Endothelial cell of umbilical vein (primary cell): ENCODE data around the gene TRIM62. TPM values are rescaled to one million over a fixed set of nuclear protein-coding genes. Genes with fewer than 3 reads are reported as not detected.
"Not testable (repeated sequence)": the region's sequence is repeated elsewhere in the genome, so short reads cannot be mapped to it uniquely, and the experiment has no call there.

Experiments
- BruUV-seq: library from RNA; stranded (reverse); fragments of 400-500 nt; replicated peaks from 2 replicates; lab custom pipeline; 2021; lab: Mats Ljungman, UMichigan
- CTCF ChIA-PET: fragments of 300-600, 350-600 bp; sonication (Branson Sonifier 250); formaldehyde crosslinking; loops from one replicate; lab custom pipeline; 2021; ENCODE audit warnings: antibody characterized with exemption, inconsistent platforms; lab: Charles Lee
- POLR2A ChIA-PET: fragments of 300-600, 350-600 bp; sonication (Branson Sonifier 250); formaldehyde crosslinking; loops from one replicate; lab custom pipeline; 2021; ENCODE audit warnings: antibody characterized with exemption, inconsistent platforms; lab: Charles Lee
- DNase-seq: peaks from one replicate; pipeline ENCODE4 v3.0.0-alpha.2; 2011; ENCODE audit warnings: low read depth, low spot score
- FAIRE-seq: peaks from 2 replicates; lab custom pipeline; 2011; peaks lifted over from hg19 to GRCh38; lab: Jason Lieb, UNC
- H2AFZ ChIP-seq: 2 replicates; pipeline ENCODE4 v1.6.0; 2012; ENCODE audit warnings: low read depth, low read length, control low read depth, inconsistent platforms
- H3K27ac ChIP-seq: 2 replicates; pipeline ENCODE4 v1.5.1; 2011; ENCODE audit warnings: low read depth, mild to moderate bottlenecking, control low read depth, low read length, moderate library complexity; ENCODE audit not compliant: insufficient read depth
- H3K27me3 ChIP-seq, 2 experiments: 2 replicates each; pipeline versions ENCODE4 v1.6.0 to v1.6.1; 2011; ENCODE audit warnings: low read length in 2 of 2, mixed read lengths in 1 of 2; ENCODE audit not compliant: control insufficient read depth in 2 of 2, insufficient read depth in 2 of 2
- H3K36me3 ChIP-seq, 2 experiments: 2 replicates in 1 of 2; 3 replicates in 1 of 2; pipeline ENCODE4 v1.5.1; 2011; ENCODE audit warnings: low read length in 2 of 2, mild to moderate bottlenecking in 1 of 2, moderate library complexity in 1 of 2; ENCODE audit not compliant: control insufficient read depth in 2 of 2, insufficient read depth in 2 of 2; ENCODE audit errors: extremely low read depth in 1 of 2
- H3K4me1 ChIP-seq: 3 replicates; pipeline ENCODE4 v1.5.1; 2011; ENCODE audit warnings: mild to moderate bottlenecking, low read length; ENCODE audit not compliant: control insufficient read depth, insufficient read depth; ENCODE audit errors: extremely low read depth
- H3K4me2 ChIP-seq: 2 replicates; pipeline ENCODE4 v1.6.1; 2011; ENCODE audit warnings: low read length, control low read depth, mixed read lengths; ENCODE audit not compliant: insufficient read depth
- H3K4me3 ChIP-seq, 3 experiments: fragments of 200-600 bp in 1 of 3; sonication (generic), shearing (Covaris generic) in 1 of 3; replicated peaks in 1 of 3; 2 replicates each; pipeline ENCODE4 v1.5.1; 2011 to 2016; ENCODE audit warnings: control low read depth in 3 of 3, low read length in 3 of 3, mild to moderate bottlenecking in 2 of 3, inconsistent platforms in 1 of 3, low read depth in 1 of 3, moderate library complexity in 1 of 3; ENCODE audit not compliant: insufficient read depth in 1 of 3
- H3K79me2 ChIP-seq: 2 replicates; pipeline ENCODE4 v1.6.0; 2012; ENCODE audit warnings: low read length, inconsistent platforms; ENCODE audit not compliant: control insufficient read depth, insufficient read depth
- H3K9ac ChIP-seq: replicated peaks from 2 replicates; pipeline ENCODE3; 2011; ENCODE audit warnings: low read length, control low read depth; ENCODE audit not compliant: insufficient read depth; ENCODE audit errors: extremely low read depth
- H3K9me1 ChIP-seq: replicated peaks from 3 replicates; pipeline ENCODE4 v1.6.0; 2011; ENCODE audit warnings: mild to moderate bottlenecking, low read length; ENCODE audit not compliant: control insufficient read depth, insufficient read depth; ENCODE audit errors: extremely low read depth
- H3K9me3 ChIP-seq: replicated peaks from 2 replicates; pipeline ENCODE4 v1.5.1; 2012; ENCODE audit warnings: low read length, inconsistent platforms; ENCODE audit not compliant: control insufficient read depth, insufficient read depth
- H4K20me1 ChIP-seq: replicated peaks from 2 replicates; pipeline ENCODE3; 2011; ENCODE audit warnings: mild to moderate bottlenecking, low read length; ENCODE audit not compliant: control insufficient read depth, insufficient read depth; ENCODE audit errors: extremely low read depth
- EZH2 ChIP-seq: IDR thresholded peaks from 2 replicates; pipeline ENCODE4 v1.6.1; 2012; ENCODE audit warnings: borderline replicate concordance, low read depth, mild to moderate bottlenecking, moderate library complexity, low read length, inconsistent platforms; ENCODE audit not compliant: severe bottlenecking
- FOS ChIP-seq: IDR thresholded peaks from 2 replicates; pipeline ENCODE4 v1.6.1; 2011; ENCODE audit warnings: mild to moderate bottlenecking, low read length, moderate library complexity, borderline replicate concordance; ENCODE audit not compliant: insufficient read depth
- GATA2 ChIP-seq: IDR thresholded peaks from 2 replicates; pipeline ENCODE4 v1.7.0; 2011; ENCODE audit warnings: low read depth, mild to moderate bottlenecking, moderate library complexity, mixed read lengths, low read length; ENCODE audit not compliant: insufficient read length, insufficient read depth
- JUN ChIP-seq: IDR thresholded peaks from 2 replicates; pipeline ENCODE4 v1.6.1; 2011; ENCODE audit warnings: borderline replicate concordance, low read depth; ENCODE audit not compliant: insufficient read length, insufficient read depth
- MYC ChIP-seq: IDR thresholded peaks from one replicate; pipeline ENCODE4 v1.6.1; 2011; ENCODE audit warnings: mild to moderate bottlenecking, low read depth, low read length
- POLR2A ChIP-seq: IDR thresholded peaks from 2 replicates; pipeline ENCODE4 v1.6.1; 2012; ENCODE audit warnings: low read depth, mild to moderate bottlenecking, control low read depth, low read length
- POLR2AphosphoS5 ChIP-seq: IDR thresholded peaks from 2 replicates; pipeline ENCODE4 v1.6.1; 2012; ENCODE audit warnings: low read depth, mild to moderate bottlenecking, control low read depth, low read length, moderate library complexity; ENCODE audit not compliant: insufficient read depth
- dilution Hi-C: fragments of 300-500 bp; cut with MboI; formaldehyde crosslinking; loops from one replicate; pipeline ENCODE4 v1.15.0; 2019; ENCODE audit warnings: low sequenced_read_pairs; ENCODE audit not compliant: extremely low pct_ligation_motif_present
- intact Hi-C: fragments of 100-400 bp; cut with micrococcal nuclease; formaldehyde crosslinking; loops from one replicate; pipeline ENCODE4 v1.10.0; 2022
- polyA plus RNA-seq, 4 experiments: library from polyadenylated mRNA; depleted of rRNA in 3 of 4; stranded (reverse) in 3 of 4; unstranded in 1 of 4; fragments of >200 nt; gene quantifications; 2 replicates each; pipeline versions ENCODE4 v1.2.1 to v1.2.3, GENCODE V29; 2011 to 2012; ENCODE audit warnings: missing spikeins in 1 of 4
- total RNA-seq: library from RNA; stranded (reverse); gene quantifications from 2 replicates; pipeline ENCODE4 v1.2.3, GENCODE V29; 2021
- TF ChIP-seq, protein P1 (sequence below), 2 donors: IDR thresholded peaks; 1 replicate in 1 of 2; 2 replicates in 1 of 2; pipeline ENCODE4 v1.5.1; 2011; ENCODE audit warnings: low read length in 2 of 2, mild to moderate bottlenecking in 2 of 2, moderate library complexity in 2 of 2, control low read depth in 1 of 2, inconsistent platforms in 1 of 2, low read depth in 1 of 2; ENCODE audit not compliant: insufficient read depth in 1 of 2; ENCODE audit errors: extremely low read depth in 1 of 2
- TF ChIP-seq, protein P2 (sequence below): IDR thresholded peaks from 2 replicates; pipeline ENCODE4 v1.6.1; 2011; ENCODE audit not compliant: insufficient read depth, insufficient read length

TRIM62 gene
- total and polyA plus RNA-seq, 2 donors (not counting 3 experiments of a cell fraction or from before 2014, with no cell fraction given): 8.3 to 9.3 TPM

DNA sequence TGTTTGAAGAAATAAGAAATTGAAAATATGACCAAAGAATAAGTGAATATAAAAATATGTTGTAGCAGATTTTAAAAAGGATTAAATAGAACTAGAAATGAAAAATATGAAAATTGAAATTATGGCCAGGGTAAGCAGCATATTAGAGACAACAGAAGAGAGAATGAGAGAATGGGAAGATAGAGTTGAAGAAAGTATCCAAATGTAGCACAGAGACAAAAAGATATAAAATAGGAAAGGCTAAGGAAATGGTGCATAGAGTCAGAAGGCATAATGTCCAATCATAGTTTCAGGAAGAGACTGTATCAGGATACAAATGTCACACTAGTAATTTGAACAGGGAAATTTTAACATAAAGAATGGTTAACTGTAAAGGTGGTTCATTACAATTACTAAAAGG is 71.4 kb downstream of the TRIM62 start:
- no peaks in the 10 kb centered on the region for H4K20me1 ChIP-seq
- H3K36me3 ChIP-seq: no peaks in the 10 kb centered on the region
- DNase-seq: no peak
- no peak overlapping the region for H3K27ac ChIP-seq
- H3K4me3 ChIP-seq: no peak overlapping the region
- TF ChIP-seq POLR2A (no peak), EZH2 (no peak), GATA2 (no peak), POLR2AphosphoS5 (no peak), FOS (no peak), JUN (no peak), MYC (no peak)
- TF ChIP-seq, protein P1, sequence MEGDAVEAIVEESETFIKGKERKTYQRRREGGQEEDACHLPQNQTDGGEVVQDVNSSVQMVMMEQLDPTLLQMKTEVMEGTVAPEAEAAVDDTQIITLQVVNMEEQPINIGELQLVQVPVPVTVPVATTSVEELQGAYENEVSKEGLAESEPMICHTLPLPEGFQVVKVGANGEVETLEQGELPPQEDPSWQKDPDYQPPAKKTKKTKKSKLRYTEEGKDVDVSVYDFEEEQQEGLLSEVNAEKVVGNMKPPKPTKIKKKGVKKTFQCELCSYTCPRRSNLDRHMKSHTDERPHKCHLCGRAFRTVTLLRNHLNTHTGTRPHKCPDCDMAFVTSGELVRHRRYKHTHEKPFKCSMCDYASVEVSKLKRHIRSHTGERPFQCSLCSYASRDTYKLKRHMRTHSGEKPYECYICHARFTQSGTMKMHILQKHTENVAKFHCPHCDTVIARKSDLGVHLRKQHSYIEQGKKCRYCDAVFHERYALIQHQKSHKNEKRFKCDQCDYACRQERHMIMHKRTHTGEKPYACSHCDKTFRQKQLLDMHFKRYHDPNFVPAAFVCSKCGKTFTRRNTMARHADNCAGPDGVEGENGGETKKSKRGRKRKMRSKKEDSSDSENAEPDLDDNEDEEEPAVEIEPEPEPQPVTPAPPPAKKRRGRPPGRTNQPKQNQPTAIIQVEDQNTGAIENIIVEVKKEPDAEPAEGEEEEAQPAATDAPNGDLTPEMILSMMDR (IDR thresholded peaks at IDR 0.05; ENCODE audit: extremely low read depth in 1 of 2, insufficient read depth in 1 of 2, low read depth in 1 of 2, low read length in 2 of 2): no peak
- TF ChIP-seq, protein P2, sequence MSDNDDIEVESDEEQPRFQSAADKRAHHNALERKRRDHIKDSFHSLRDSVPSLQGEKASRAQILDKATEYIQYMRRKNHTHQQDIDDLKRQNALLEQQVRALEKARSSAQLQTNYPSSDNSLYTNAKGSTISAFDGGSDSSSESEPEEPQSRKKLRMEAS: no peak
- no peak overlapping the region for H2AFZ ChIP-seq
- dilution Hi-C loops: no loop called here
- ChIA-PET POLR2A (no interaction called here), CTCF (interaction anchor here (1.1 kb wide), 2 partner anchors 16 to 185 kb away, joined by 3 to 4 read pairs; no protein-coding TSS in a partner anchor)
- FAIRE-seq: no peak
- no TSS peak for BruUV-seq
- no peak overlapping the region for H3K4me2 ChIP-seq
- peaks cover 5 to 12% of the 10 kb centered on the region in 2 experiments for H3K27me3 ChIP-seq
- no peaks in the 10 kb centered on the region for H3K9me1 ChIP-seq
- H3K9ac ChIP-seq: no peak overlapping the region
- intact Hi-C loops: loop anchor here (5.0 kb wide), 2 partner anchors 347 to 502 kb away; no protein-coding TSS in a partner anchor
- no peaks in the 10 kb centered on the region for H3K4me1 ChIP-seq
- H3K9me3 ChIP-seq: no peaks in the 10 kb centered on the region
- no peaks in the 10 kb centered on the region for H3K79me2 ChIP-seq

DNA sequence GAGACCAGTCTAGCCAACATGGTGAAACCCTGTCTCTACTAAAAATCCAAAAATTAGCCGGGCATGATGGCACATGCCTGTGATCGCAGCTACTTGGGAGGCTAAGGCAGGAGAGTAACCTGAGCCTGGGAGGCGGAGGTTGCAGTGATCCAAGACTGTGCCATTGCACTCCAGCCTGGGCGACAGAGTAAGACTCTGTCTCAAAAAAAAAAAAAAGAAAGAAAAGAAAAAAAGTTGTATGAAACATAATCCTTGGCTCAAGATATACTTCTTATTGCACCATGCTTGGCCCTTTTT is 81.8 kb downstream of the TRIM62 start:
- intact Hi-C loops, H3K9ac ChIP-seq, H4K20me1 ChIP-seq, H3K27me3 ChIP-seq, POLR2A ChIA-PET, H3K4me3 ChIP-seq, H3K79me2 ChIP-seq, FAIRE-seq, H3K36me3 ChIP-seq, dilution Hi-C loops, H3K4me1 ChIP-seq, H2AFZ ChIP-seq, BruUV-seq, H3K4me2 ChIP-seq, DNase-seq, H3K9me1 ChIP-seq, H3K9me3 ChIP-seq, CTCF ChIA-PET, H3K27ac ChIP-seq: not testable (repeated sequence)
